Measurements from ENCODE around the gene OR13J1.
"Not testable (repeated sequence)": the region's sequence is repeated elsewhere in the genome, so short reads cannot be mapped to it uniquely, and the experiment has no call there.

OR13J1 gene

GRCh38 chr9:35904338-35904737, 34.1 kb upstream of the OR13J1 start:
- DNase-seq, result no peak

GRCh38 chr9:35903049-35903448, 32.8 kb upstream of the OR13J1 start:
- DNase-seq, result peak; percentile 71

GRCh38 chr9:35899021-35899420, 28.8 kb upstream of the OR13J1 start:
- no peak for DNase-seq

GRCh38 chr9:35898337-35898736, 28.1 kb upstream of the OR13J1 start:
- no peak for DNase-seq

- not testable (repeated sequence) for DNase-seq
Measured at GRCh38 chr9:35897376-35898099, 27.3 kb upstream of the OR13J1 start.

GRCh38 chr9:35896570-35896969, 26.4 kb upstream of the OR13J1 start:
- DNase-seq, result no peak

GRCh38 chr9:35892051-35892450, 21.9 kb upstream of the OR13J1 start:
- no peak for DNase-seq

- DNase-seq, result no peak
Measured at GRCh38 chr9:35891646-35892045, 21.4 kb upstream of the OR13J1 start.

- not testable (repeated sequence) for DNase-seq
Measured at GRCh38 chr9:35884908-35885307, 14.7 kb upstream of the OR13J1 start.

- no peak for DNase-seq
Measured at GRCh38 chr9:35882996-35883395, 12.8 kb upstream of the OR13J1 start.

- DNase-seq, result peak; percentile 77
Measured at GRCh38 chr9:35882263-35882848, 12.2 kb upstream of the OR13J1 start.

- DNase-seq, result no peak
Measured at GRCh38 chr9:35872505-35872904, 2.3 kb upstream of the OR13J1 start.

GRCh38 chr9:35871545-35871944, 1.3 kb upstream of the OR13J1 start:
- DNase-seq, result no peak

- DNase-seq, result no peak
Measured at GRCh38 chr9:35869621-35870216, 482 bp downstream of the OR13J1 start.

GRCh38 chr9:35868933-35869332, 1.3 kb downstream of the OR13J1 start:
- no peak for DNase-seq

GRCh38 chr9:35867538-35867937, 2.7 kb downstream of the OR13J1 start:
- DNase-seq, result no peak

GRCh38 chr9:35864695-35865255, 5.4 kb downstream of the OR13J1 start:
- no peak for DNase-seq

- no peak for DNase-seq
Measured at GRCh38 chr9:35863583-35863982, 6.6 kb downstream of the OR13J1 start.

GRCh38 chr9:35862328-35862727, 7.9 kb downstream of the OR13J1 start:
- DNase-seq, result no peak

- DNase-seq, result no peak
Measured at GRCh38 chr9:35861161-35861897, 8.9 kb downstream of the OR13J1 start.

GRCh38 chr9:35859990-35860339, 10.2 kb downstream of the OR13J1 start:
- no peak for DNase-seq

- DNase-seq, result peak; percentile 8
Measured at GRCh38 chr9:35859310-35859989, 10.8 kb downstream of the OR13J1 start.

- no peak for DNase-seq
Measured at GRCh38 chr9:35858458-35858857, 11.7 kb downstream of the OR13J1 start.
